Left renal cortex interstitium (tissue), 4 donors: ENCODE data around the gene DEGS2. TPM values are rescaled to one million over a fixed set of nuclear protein-coding genes. Genes with fewer than 3 reads are reported as not detected.
A peak's percentile ranks its signal among the peaks of the same experiment; 100 is the strongest.
"Not testable (repeated sequence)": the region's sequence is repeated elsewhere in the genome, so short reads cannot be mapped to it uniquely, and the experiment has no call there.

Experiments used
- DNase-seq, 4 donors: peaks; one replicate each; pipeline ENCODE4 v3.0.0-alpha.2; 2013; ENCODE audit warnings: low read depth in 4 of 4, low spot score in 2 of 4, missing footprints in 1 of 4
- polyA plus RNA-seq, 4 donors: library from polyadenylated mRNA; unstranded; fragments of 120-200 nt; gene quantifications; one replicate each; pipeline ENCODE4 v1.2.1, GENCODE V29; 2013; ENCODE audit not compliant: insufficient read length in 4 of 4

DEGS2 gene
- polyA plus RNA-seq, result 10 to 100 TPM in 2 of 4 donors, 1 to 10 TPM in 2; 8.1 to 18.2 (median 11.1) TPM

DNA sequence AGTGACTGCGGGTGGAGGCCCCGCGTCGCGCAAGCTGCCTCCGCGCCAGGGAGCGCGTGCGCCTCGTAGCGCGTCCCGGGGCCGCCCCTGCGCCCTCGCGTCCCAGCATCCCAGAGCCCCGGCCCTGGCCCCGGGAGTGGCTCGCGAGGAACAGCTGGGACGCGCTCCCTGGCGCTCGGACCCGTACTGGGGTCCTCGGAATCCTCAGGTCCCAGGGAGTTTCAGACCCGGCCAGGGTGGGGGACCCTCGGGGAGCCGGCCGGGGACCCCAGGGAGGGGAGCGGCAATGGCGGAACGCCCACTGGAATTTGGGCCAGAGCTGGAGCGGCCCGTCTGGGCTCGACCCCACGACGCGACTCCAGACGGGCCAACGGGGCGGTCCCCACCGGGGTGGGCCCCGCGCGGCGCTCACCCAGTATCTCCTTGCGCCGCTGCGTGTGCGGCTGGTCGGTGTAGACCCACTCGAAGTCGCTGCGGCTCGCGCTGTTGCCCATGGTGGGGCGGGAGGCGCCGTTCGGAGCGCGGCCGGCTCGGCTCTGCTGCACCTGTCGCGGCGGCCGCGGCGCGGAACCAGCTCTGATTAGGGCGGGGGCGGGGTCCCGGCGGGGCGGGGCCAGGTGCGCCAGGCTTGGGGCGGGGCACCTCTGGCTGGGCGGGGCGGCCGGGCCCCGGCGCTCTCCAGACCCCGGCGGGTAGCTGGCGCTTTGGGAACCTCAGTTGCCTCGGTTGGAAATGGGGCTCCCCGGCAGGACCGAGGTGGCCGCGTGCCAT lies at the start of gene DEGS2:
Gene DEGS2, minus strand, starts transcription at position 552 of the 771 bp plus-strand sequence. Its CDS starts 58 bp downstream, at position 494.
- DNase-seq, result no peak

DNA sequence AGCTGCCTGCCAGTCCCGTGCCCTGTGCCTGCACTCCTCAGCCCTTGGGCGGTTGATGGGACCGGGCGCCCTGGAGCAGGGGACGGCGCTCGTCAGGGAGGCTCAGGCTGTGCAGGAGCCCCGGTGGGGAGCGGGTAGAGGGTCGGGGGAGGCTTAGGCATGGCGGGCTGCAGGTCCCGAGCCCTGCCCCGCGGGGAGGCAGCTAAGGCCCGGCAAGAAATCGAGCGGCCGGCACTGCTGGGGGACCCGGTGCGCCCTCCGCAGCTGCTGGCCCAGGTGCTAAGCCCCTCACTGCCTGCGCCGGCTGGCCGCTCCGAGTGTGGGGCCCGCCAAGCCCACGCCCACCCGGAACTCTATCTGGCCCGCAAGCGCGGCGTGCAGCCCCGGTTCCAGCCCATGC lies 48.7 kb upstream of the DEGS2 start:
- not testable (repeated sequence) for DNase-seq

DNA sequence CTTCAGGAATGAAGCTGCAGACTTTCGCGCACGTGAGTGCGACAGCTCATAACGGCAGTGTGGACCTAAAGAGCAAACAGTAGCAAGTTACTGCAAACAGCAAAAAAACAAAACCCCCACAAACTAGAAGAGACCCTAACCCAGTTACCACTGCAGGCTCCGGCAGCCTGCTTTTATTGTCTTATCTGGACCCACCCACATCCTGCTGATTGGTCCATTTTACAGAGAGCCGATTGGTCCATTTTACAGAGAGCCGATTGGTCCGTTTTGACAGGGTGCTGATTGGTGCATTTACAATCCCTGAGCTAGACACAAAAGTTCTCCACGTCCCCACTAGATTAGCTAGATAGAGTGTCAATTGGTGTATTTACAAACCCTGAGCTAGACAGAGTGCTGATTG lies 48.1 kb upstream of the DEGS2 start:
- DNase-seq, result not testable (repeated sequence)

DNA sequence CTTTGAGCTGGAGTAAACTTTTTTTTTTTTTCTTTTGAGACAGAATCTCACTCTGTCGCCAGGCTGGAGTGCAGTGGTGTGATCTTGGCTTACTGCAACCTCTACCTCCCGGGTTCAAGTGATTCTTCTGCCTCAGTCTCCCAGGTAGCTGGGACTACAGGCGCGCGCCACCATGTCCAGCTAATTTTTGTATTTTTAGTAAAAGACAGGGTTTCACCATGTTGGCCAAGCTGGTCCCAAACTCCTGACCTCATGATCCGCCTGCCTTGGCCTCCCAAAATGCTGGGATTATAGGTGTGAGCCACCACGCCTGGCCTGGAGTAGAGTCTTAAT lies 45.4 kb upstream of the DEGS2 start:
- DNase-seq, result not testable (repeated sequence)

DNA sequence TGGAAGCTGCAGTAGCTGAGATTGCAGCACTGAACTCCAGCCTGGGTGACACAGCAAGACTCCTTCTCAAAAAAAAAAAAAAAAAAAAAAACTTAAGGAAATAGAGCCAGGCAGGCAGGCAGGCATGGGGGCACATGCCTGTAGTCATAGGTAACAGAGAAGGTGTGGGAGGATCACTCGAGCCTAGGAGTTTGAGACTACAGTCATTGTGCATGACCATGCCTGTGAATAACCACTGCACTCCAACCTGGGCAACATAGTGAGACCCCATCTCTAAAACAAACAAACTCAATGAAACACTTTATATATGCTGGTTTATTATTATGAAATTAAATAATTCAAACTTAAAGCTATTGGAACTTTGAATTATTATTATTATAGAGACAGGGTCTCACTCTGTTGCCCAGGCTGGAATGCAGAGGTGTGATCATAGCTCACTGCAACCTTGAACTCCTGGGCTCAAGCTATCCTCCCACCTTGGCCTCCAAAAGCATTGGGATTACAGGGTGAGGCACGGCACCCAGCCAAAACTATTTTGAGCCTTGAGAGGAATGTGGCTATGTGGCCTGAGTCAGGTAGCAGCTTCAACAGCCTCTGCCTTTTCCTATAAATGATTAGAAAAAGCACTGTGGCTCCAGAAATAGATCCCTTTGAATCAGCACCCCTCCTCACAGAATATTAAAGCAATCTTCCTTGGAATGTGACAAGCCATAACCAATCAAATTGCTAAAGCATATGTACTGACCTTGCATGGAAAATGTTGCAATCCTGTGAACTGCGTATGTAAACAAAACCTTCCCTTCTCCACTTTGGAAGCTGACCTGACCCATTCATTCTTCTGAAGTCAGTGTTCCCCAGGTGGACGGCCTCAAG lies 44.8 kb upstream of the DEGS2 start:
- no peak for DNase-seq

DNA sequence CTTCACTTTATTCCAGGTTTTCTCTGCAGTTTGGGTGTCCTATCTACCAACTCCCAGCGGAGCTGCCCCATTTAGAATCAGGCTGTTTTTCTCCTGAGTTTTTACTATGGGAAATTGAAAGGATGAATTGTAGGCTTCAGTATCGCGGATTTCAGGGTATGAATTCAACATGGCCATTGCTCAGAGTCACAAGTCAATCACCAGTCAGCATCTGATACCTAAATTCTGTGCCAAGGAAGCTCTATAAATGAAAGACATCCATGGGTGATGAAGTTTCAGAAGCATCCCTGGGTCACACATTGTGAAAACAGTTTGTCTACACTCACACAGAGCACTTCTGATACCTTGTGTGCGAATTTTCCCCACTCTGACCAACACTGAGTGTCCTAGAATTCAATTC lies 43.7 kb upstream of the DEGS2 start:
- DNase-seq, result no peak

DNA sequence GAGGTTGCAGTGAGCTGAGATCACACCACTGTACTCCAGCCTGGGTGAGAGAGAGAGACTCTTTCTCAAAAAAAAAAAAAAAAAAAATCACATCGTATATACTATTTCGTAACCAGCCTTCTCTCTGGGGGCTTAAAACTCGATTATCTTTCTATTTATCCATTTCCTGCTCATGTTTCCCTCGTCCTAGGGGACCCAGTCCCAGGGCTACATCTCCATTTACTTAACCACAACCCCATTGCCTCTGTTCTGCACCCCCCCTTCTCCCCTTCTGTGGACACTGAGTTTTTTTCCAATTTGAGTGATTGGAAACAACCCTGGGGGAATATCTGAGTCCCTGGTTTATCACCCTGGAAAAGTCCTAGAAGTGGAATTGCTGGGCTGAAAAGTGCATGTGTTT lies 43.3 kb upstream of the DEGS2 start:
- DNase-seq, result no peak

DNA sequence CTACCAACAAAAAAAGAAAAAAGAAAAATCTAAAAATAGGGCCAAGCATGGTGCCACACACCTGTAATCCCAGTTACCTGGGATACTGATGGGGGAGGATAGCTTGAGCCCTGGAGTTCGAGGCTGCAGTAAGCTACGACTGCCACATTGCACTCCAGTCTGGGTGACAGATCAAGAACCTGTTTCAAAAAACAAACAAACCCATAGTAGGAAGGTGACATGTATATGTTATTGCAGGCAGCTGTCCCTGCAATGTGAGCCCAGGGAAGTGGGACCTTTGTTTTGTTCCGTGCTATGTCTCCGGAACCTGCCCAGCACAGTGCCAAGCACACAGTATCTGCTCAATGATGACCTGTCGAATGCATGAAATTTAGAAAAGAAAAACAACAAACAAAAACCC lies 42.3 kb upstream of the DEGS2 start:
- no peak for DNase-seq

DNA sequence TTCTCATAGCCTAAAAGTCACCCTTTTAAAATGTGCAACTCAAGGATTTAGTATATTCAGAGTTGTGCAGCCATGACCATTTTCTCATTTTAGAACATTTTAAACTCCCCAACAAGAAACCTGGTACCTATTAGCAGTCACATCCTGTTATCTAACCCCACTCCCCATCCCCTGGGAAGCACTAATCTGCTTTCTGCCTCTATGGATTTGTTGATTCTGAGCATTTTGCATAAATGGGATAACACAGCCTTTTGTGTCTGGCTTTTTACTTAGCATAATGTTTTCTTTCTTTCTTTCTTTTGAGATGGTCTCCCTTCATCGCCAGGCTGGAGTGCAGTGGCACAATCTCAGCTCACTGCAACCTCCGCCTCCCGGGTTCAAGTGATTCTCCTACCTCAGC lies 40.9 kb upstream of the DEGS2 start:
- DNase-seq, result no peak

DNA sequence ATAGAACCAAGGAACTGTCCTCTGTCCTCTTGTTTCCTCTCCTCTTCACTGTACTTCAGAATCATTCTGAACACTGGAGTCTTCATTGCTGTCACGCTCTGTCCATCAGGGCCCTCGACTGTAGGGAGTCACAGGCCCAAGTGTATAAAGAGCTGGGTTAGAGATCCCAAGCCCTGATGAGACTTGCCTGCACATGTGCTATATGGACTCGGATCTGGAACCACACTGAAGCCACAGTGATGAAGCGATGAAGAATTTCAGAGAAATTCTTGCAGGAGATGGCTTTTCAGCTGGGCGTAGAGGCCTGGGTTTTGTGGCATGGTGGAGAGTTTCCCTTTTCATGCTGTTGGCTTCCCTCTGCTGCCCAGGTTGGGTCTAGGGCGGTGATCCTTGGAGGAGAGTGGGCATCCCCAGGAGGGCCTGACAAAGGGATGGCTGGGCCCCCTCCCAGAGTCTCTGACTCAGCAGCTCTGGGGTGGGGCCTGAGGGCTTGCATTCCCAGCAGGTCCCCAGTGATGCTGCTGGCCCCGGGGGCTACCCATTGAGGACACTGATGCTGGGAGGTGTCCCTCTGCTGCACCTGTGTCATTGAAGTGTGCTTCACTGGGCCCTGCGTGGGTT lies 39.9 kb upstream of the DEGS2 start:
- DNase-seq, result no peak

DNA sequence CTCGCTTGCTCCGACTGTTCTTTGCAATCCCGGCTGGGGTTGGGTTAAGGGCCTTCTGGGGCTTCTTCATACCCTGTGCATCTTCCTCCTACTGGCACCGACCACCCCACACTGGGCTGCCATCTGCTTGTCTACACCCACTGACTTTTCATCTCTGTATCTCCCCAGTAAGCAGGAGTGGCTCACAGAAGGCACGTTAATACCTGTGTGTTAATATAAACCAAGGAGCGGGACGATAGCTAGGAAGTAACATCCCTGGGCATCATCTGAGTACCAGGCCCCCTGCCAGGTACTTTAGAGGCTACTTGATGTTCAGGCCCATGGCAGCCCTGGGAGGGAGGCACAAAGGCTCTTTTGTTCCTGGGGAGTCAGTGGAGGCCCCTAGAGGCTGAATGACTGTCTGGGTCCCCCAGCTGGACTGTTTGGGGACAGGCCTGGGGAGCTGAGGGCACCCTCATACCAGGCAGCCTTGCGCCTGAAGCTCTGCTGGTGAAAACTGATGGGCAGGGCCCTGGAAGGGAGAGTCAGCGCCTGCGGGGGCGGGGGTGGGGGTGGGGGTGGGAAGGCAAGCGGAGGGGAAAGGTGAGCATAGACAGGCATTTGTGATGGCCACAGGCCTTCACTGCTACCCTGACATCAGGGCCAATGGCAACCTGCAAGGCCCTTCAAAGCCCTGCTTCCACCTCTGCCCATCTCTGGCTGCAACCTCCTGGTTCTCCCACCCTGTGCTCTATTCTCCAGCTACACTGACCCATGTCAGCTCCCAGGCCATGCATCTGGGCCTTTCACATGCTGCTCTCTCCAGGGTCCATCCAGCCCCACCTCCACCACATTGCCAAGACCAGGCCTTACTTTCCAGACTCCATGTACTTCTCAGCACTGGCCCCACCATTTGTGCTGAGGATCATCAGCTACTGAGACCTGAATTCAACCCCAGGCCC lies 34.2 kb upstream of the DEGS2 start:
- no peak for DNase-seq

DNA sequence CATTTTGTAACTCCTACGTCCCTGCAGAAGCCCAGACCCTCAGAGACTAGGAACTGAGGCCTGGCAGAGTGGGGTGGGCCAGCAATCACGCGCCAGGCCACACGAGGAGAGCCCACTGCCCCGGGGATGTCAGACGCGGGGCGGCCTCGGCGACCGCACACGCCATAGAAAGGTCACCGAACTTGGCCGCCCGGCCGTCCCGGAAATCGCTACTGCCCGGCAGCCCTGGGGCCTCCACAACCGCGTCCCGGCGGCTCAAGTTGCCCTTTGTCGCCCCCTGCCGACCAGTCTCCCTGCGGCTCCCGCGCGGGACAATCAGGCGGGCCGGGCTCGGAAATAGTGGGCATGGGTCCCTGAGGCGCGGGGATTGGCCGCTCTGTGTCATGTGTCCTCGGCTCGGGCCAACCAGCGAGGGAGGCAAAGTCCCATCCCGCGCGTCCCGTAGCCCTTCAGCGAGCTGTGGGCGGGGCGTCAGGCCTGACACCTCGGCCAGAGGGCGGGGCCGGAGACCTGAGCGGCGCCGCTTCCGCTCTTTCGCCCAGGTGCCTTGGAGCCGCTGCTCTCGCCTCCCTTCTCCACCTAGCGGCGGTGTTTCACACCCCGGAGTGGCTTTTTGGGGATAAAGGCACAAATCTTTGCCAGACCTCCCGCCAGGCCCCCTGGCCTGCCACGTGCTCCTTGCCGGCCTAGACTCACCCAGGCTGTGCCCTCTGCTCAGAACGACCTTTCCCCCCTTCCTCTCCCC lies 33.4 kb upstream of the DEGS2 start:
- DNase-seq, result peak; percentile 89 to 97 (median 96)

DNA sequence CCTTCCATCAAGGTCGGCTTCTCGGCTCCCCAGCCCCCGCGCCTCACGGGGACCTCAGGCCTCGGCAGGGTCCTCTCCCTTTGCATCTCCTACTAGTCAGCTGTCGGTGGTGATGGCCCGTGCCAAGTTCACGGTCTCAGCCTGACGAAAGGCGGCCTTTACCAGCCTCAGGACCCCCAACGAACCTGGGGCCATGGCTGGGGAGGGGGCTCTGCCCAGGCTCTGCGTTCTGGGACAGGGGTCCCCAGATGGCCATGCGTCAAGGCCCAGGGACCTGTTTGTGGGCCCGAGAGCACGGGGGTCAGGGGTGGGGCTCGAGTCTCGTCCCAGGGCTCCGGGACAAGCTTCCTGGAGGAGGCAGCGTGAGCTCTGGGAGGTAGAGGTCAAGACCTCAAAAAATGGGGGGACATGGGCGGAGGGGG lies 32.8 kb upstream of the DEGS2 start:
- peak in 1 of 4 donors; percentile 22 for DNase-seq

DNA sequence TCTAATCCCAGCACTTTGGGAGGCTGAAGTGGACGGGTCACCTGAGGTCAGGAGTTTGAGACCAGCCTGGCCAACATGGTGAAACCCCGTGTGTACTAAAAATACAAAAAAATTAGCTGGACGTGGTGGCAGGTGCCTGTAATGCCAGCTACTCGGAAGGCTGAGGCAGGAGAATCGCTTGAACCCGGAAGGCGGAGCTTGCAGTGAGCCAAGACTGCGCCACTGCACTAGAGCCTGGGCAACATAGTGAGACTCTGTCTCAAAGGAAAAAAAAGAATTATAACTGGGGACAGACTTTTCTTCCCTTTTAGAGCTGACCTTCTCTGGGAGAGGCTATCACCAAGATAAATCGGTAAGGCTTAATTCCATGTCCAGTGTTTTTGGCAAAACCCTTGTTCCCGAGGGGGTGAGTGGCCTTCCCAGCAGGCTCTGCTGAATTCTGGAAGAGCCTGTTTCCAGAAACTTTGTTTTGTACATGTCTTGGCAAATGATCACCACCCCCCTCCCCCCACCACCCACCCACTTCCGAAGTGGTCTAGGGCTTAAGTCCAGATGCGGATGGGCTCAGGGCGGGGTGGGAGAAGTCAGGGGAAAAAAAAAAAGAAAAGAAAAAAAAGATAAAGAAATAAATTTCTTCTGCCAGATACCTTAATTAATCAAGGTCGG lies 32.3 kb upstream of the DEGS2 start:
- no peak for DNase-seq

DNA sequence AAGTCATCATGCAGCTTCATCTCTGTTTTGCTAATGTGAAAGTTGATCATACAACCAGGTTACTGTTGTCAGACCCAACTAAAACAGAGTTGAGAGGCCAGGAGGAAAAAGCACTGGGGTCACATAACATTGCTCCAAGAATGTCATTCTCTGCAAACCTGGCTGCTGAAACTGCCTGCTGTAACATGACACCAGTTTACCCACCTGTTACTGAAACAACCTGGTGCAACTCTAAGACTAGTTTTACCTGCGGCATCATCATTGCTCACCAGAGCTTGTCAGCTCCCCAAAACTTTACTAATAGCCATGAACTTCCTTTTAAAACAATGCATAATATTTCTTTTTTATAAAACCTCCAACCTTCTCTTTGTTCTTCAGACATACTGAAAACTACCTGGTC lies 30.7 kb upstream of the DEGS2 start:
- DNase-seq, result no peak

DNA sequence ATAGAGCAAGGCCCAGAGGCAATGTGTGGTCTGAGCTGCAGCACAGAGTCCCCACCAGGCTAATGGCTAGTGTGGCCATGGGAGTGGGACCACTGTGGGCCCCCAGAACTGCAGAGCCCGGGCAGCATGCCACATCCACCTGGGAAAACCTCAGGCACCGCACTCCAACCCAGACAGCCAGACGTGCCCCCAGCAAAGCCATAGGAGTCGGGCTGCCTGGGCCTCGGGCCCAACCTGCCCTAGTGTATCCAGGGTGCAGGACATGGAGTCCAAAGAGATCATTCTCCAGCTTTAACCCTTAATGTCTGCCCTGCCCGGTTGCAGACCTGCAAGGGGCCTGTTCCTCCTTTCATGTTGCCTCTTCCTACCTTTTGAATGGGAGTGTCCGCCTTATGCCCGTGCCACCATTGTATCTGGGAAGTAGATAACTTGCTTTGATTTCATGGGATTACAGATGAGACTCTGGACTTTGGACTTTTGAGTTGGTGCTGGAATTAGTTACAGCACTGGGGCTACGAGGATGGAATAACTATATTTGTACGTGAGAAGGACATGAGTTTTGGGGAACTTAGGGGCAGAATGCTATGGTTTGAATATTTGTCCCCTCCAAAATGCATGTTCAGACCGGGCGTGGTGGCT lies 29.1 kb upstream of the DEGS2 start:
- DNase-seq, result no peak

DNA sequence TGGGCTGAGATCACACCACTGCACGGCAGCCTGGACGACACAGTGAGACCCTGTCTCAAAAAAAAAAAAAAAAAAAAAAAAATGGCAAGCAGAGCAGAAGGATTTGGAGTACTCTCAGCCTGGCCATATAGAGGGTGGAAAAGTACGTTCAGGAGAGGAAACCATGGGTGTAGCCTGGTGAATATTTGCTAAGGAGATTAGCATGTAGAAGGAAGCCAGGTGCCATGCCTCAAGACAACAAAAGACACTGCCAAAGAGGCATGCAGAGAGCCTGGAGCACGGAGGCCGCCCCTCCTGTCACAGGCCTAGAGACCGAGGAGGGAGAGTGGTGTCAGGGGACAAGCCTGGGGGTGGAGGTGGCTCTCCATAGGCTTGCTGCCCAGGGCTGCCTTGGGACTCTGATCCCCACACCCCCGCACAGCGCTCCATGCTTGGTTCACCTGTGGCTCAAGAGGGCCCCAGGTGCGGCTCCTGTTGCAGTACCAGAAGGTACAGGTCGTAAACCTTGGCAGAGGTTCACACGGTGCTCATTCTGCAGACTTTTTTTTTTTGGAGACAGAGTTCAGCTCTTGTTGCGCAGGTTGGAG lies 27.9 kb upstream of the DEGS2 start:
- no peak for DNase-seq

DNA sequence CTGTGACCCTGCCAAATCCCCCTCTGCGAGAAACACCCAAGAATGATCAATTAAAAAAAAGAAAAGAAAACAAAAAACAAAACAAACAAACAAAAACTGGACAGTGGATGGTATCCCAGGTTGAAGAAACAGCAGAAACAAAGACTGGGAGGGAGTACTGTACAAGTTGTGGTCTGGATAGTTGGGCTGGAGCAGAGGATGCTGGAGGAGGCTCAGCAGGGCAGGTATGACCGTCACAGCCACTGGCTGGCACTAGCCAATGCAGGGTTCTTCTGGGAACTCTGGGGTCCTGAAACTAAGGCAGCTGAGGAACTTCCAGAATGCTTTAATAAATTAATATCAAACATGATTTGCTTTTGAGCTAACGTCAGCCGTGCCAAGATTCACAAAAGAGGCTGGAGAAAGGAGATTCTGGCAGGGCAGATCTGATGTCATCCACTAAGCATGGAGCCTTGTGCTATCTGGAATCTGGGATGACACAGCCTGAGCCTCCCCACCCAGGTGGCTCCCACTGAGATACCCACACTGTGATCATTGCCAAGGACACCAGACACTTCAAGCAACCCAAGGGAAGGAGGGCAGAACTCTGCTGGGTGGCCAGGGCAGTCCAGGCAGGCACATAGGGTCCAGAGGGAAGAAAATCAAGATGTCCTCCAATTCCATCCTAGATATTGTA lies 22.6 kb upstream of the DEGS2 start:
- not testable (repeated sequence) for DNase-seq
